GM12891 (cell line): ENCODE data around the gene MET.

Source experiments
- POLR2A ChIP-seq: IDR thresholded peaks from 2 replicates; pipeline ENCODE4 v1.6.1; 2011; ENCODE audit warnings: low read depth, low read length, control low read depth
- POLR2AphosphoS5 ChIP-seq: IDR thresholded peaks from 2 replicates; pipeline ENCODE4 v1.6.1; 2011; ENCODE audit warnings: low read depth, low read length, control low read depth
- SPI1 ChIP-seq: IDR thresholded peaks from 2 replicates; pipeline ENCODE4 v1.6.1; 2011; ENCODE audit warnings: low read depth, low read length, control low read depth
- TAF1 ChIP-seq: IDR thresholded peaks from 2 replicates; pipeline ENCODE4 v1.6.1; 2011; ENCODE audit warnings: low read depth, low read length, control low read depth

GRCh38 chr7:116689790-116690259 is 17.8 kb downstream of the MET start:
- no peak for TF ChIP-seq POLR2A
- no peak for TF ChIP-seq POLR2AphosphoS5
- no peak for TF ChIP-seq TAF1
- TF ChIP-seq SPI1, result 0 out of 2 replicates have a peak, but pooled peaks have one; percentile 3
